ENCODE results near the gene DAPK1. TPM values are rescaled to one million over a fixed set of nuclear protein-coding genes. Genes with fewer than 3 reads are reported as not detected.

The DAPK1 gene
- total and polyA plus RNA-seq, 2 donors from 2014 or later, result 15.5 to 166 TPM

DNA sequence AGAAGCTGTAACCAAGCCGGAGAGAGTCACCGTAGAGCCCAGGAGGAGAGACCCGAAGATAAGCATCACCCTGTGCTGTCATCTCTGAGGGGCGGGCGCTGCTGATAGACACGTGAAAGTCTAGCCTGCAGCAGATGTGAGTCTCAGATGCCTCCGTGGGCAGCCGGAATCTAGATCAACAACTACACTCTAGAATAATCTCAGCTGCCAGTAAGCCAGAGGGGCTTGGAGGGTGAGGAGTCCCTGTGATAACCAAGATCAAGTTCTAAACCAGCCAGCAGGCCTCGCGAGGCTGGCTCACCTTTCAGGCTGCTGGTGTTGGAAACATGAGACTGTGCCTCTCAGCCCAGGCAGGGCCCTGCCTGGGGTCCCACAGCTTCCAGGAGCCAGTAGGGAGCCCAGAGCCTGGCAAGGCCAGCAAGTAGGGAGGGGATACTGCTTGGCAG is 54.1 kb downstream of the DAPK1 start:
- peaks cover 0 to 9% (median 9%) of the 10 kb centered on the region in 3 donors for H3K4me1 ChIP-seq (ENCODE audit: control insufficient read depth in 2 of 3, insufficient read depth in 2 of 3, low read depth in 1 of 3, low read length in 3 of 3)
- H3K4me3 ChIP-seq (ENCODE audit: low read length in 3 of 3), result no peak overlapping the region
- TF ChIP-seq, protein P1, sequence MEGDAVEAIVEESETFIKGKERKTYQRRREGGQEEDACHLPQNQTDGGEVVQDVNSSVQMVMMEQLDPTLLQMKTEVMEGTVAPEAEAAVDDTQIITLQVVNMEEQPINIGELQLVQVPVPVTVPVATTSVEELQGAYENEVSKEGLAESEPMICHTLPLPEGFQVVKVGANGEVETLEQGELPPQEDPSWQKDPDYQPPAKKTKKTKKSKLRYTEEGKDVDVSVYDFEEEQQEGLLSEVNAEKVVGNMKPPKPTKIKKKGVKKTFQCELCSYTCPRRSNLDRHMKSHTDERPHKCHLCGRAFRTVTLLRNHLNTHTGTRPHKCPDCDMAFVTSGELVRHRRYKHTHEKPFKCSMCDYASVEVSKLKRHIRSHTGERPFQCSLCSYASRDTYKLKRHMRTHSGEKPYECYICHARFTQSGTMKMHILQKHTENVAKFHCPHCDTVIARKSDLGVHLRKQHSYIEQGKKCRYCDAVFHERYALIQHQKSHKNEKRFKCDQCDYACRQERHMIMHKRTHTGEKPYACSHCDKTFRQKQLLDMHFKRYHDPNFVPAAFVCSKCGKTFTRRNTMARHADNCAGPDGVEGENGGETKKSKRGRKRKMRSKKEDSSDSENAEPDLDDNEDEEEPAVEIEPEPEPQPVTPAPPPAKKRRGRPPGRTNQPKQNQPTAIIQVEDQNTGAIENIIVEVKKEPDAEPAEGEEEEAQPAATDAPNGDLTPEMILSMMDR (IDR thresholded peaks at IDR 0.05; ENCODE audit: borderline replicate concordance, extremely low read depth, insufficient read depth), result no peak
- H3K27ac ChIP-seq (ENCODE audit: low read depth in 2 of 2, low read length in 2 of 2), result no peak overlapping the region
- H3K9ac ChIP-seq (ENCODE audit: low read length in 3 of 3), result no peak overlapping the region
- no peaks in the 10 kb centered on the region for H3K27me3 ChIP-seq (ENCODE audit: control insufficient read depth, insufficient read depth, low read length)
- no peak for FAIRE-seq
- no peaks in the 10 kb centered on the region for H3K36me3 ChIP-seq (ENCODE audit: control insufficient read depth in 2 of 3, insufficient read depth in 3 of 3, low read length in 3 of 3)
- peak in 1 of 5 donors; percentile 24 for DNase-seq
- H3K9me3 ChIP-seq (ENCODE audit: control insufficient read depth in 2 of 3, insufficient read depth in 1 of 3, low read length in 3 of 3), result no peaks in the 10 kb centered on the region
- intact Hi-C loops (cut with DNase I), result no loop called here

DNA sequence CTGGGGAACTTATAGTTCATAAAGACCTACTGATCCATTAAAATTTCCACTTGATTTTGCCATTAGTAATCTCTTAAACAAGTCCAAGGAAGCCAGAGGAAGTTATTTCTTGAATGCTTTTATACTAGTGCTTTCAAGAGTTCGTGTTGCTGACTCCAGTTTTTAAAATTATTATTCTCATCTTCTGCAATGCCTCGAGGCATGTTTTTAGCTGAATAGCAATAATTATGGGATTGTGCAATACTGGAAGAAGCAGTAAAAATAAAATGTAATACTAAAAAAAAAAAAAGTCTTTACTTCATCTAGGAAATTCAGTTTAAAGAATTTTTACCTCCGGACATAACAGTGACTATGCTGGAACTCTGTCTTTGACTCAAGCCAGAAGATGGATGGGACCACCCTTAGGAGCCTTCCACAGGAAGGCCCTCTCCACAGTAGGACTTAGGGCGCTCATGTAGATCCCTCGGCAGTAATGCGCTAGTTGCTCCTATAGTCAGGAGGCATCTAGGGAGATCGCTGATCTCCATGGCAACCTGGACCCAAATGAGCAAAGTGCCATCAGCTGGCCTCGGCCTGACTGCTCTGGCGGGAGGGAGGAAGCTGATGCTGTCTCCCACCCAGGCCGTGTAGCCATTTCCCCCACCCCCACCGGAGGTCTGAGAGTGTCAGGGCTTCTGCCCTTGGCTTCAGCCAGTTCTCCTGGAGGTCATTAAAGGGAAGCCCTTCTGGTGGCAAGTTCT is 56.7 kb downstream of the DAPK1 start:
- intact Hi-C loops (cut with DNase I), result no loop called here
- DNase-seq, result no peak
- H3K27ac ChIP-seq (ENCODE audit: low read depth in 2 of 2, low read length in 2 of 2), result no peak overlapping the region
- H3K9ac ChIP-seq (ENCODE audit: low read length in 3 of 3), result peak overlapping the region in 1 of 3 donors; percentile 40
- TF ChIP-seq, protein P1 (IDR thresholded peaks at IDR 0.05; ENCODE audit: borderline replicate concordance, extremely low read depth, insufficient read depth), result no peak
- no peaks in the 10 kb centered on the region for H3K36me3 ChIP-seq (ENCODE audit: control insufficient read depth in 2 of 3, insufficient read depth in 3 of 3, low read length in 3 of 3)
- no peaks in the 10 kb centered on the region for H3K27me3 ChIP-seq (ENCODE audit: control insufficient read depth, insufficient read depth, low read length)
- no peak overlapping the region for H3K4me3 ChIP-seq (ENCODE audit: low read length in 3 of 3)
- no peak for FAIRE-seq
- H3K4me1 ChIP-seq (ENCODE audit: control insufficient read depth in 2 of 3, insufficient read depth in 2 of 3, low read depth in 1 of 3, low read length in 3 of 3), result peaks cover 0 to 20% (median 15%) of the 10 kb centered on the region in 3 donors
- H3K9me3 ChIP-seq (ENCODE audit: control insufficient read depth in 2 of 3, insufficient read depth in 1 of 3, low read length in 3 of 3), result no peaks in the 10 kb centered on the region

DNA sequence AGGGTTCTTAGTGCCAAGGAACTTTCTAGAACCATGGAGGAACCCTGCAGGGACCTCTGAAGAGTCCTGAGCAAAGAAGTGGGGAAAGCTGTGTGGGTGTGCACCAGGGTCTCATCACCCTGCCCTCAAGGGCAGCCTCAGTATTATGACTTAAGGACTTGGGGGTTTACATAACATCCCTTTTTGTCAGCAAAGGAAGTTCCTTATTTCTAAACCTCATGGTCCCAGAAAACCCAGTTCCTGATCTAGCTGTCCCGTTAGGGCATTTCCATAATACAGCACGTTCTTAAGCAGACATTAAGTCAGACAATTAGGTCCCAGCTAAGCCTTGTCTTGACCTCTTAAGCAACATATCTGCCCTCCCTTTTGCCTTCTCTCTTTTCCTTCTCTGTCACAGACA is 57.3 kb downstream of the DAPK1 start:
- intact Hi-C loops (cut with DNase I), result no loop called here
- peaks cover 0 to 20% (median 15%) of the 10 kb centered on the region in 3 donors for H3K4me1 ChIP-seq (ENCODE audit: control insufficient read depth in 2 of 3, insufficient read depth in 2 of 3, low read depth in 1 of 3, low read length in 3 of 3)
- TF ChIP-seq, protein P1 (IDR thresholded peaks at IDR 0.05; ENCODE audit: borderline replicate concordance, extremely low read depth, insufficient read depth), result no peak
- no peaks in the 10 kb centered on the region for H3K36me3 ChIP-seq (ENCODE audit: control insufficient read depth in 2 of 3, insufficient read depth in 3 of 3, low read length in 3 of 3)
- H3K4me3 ChIP-seq (ENCODE audit: low read length in 3 of 3), result no peak overlapping the region
- H3K27ac ChIP-seq (ENCODE audit: low read depth in 2 of 2, low read length in 2 of 2), result no peak overlapping the region
- H3K27me3 ChIP-seq (ENCODE audit: control insufficient read depth, insufficient read depth, low read length), result no peaks in the 10 kb centered on the region
- H3K9ac ChIP-seq (ENCODE audit: low read length in 3 of 3), result peak overlapping the region in 1 of 3 donors; percentile 40
- DNase-seq (no peak), FAIRE-seq (no peak)
- no peaks in the 10 kb centered on the region for H3K9me3 ChIP-seq (ENCODE audit: control insufficient read depth in 2 of 3, insufficient read depth in 1 of 3, low read length in 3 of 3)
